GM19240 (cell line): Measurements from ENCODE around the gene NID2.

Experiments
- DNase-seq: peaks from one replicate; pipeline ENCODE4 v3.0.0; 2011; ENCODE audit warnings: low spot score; ENCODE audit not compliant: insufficient read length

NID2 gene

DNA sequence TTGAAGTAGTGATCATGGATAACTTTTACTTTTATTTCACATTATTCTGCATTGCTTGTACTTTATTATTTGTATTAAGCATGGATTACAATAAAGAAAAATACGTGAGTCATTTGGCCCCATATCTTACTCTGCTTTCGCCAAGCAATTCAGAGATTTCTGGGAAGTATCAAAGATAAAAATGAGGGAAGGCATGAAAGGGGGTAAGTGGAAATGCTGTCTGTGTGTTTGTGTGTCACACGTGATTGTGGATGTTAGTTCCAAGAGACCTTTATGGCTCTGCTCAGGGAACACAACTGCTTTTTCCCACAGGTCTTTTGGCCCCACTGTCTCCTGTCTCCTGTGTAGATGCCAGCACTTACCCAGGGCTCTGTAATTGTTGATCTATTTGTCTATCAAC is 10.5 kb downstream of the NID2 start:
- no peak for DNase-seq

DNA sequence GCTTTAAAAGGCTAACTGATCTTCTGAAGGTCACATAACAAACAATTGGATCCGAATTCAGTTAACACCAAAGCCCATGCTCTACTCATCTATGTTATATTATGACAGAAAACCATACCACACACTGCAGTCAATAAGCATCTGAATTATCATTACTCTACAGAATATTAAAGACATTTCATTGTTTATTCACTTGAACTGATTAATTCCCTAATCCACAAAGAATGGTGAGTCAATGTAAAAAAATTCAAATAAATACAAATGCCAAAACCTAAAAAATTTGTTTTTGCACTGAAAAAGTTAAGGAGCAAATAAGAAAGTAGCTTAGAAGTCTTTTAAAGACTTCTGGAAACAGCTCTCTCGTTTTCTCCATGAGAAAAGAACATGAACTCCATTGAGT is 13.7 kb downstream of the NID2 start:
- DNase-seq, result no peak

DNA sequence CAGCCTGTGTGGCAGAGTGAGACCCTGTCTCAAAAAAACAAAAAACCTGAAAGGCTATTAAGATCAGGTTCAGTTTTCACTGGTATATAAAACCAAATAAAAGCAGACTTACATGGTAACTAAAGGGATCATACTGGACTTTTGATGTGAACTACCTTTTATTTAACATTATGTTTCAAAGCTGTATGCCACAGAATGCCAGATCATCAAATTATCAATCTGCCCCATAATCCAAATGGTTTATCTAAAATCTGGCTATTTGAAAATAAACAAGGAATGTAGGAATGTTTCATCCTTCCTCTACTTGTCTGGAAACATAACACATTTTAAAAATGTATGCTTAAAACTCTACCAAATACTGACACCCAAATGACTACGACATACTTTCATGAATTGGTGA is 14.2 kb downstream of the NID2 start:
- no peak for DNase-seq

DNA sequence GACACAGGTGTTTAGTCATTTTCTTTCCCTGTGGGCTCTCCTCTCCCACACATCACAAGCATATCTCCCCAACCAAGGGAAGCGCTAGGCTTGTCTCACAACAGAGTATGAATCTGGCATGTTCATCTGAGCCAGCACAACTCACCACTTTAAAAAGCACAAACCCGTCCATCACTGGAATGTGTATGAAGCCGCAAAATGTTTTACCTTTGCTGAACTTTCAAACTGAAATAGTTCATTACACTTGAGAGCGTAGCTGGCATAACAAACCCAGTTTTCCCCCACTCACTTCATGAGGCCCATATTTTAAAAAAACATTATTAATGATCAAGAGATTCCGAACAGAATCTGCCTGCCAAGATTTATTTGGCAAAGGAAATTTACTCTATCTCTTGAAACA is 15.8 kb downstream of the NID2 start:
- no peak for DNase-seq

DNA sequence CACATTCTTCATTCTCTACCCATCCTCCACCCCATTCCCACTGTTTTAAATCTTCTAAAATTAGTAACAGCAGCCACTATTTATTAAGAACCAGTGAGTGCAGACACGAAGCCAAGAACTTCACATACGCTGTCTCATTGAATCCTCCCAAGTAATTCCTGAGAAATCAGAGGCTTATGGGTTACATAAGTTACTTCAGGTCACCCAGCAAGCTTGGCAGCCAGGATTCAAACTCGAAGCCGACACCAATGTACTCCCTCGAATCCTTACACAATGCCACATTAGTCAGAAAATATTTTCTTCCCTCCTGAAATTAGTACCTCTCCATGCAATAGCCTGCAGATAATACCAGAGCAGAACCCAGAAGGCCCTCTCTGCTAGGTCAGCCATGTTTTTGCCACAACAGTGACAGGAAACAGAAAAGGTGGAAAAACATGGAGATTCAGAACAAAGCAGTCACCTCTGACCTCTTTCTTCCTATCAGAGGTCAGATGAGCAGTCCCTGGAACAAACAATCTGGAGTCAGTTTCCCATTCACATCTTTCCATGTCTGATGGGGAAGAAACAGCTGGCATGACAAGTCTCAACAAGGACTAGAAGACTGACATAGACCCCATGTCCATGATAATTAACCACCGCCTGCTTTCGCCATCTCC is 16.4 kb downstream of the NID2 start:
- no peak for DNase-seq

DNA sequence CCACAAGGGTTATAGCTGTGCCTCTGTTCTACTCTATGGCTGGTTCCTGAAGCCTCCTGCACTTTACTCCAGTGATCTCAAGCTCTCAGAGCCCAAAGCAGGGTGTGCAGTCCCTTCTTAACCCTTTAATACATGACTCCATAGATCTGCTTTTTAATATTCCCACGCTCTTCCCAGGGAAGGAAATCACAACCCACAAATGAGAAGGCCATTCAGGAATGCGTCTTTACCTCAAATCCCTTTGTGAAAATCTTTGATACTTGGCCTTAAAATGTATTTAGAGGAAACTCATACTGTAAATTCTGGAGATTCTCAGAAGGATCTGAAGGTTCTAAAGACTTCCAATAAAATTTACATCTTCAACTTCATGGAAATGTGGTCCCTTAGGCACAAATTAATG is 17.0 kb downstream of the NID2 start:
- no peak for DNase-seq

DNA sequence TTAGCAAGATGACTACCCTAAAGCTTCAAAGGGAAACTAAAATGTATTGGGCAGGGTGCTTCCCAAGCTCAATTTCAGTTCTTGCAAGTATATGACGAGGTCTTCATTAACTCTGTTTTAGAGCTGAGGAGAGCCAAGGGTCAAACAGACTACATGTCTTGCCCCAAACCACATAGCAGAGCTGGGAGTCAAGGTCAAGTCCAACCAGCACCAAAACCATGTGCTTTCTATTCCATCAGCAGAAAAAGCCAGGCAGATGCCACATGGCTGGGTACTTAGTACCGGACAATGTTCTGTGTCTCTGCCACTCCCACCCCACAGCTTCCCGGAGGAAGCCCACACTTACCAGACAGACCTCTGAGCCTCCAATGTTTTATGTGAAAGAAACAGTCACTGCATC is 17.6 kb downstream of the NID2 start:
- no peak for DNase-seq

DNA sequence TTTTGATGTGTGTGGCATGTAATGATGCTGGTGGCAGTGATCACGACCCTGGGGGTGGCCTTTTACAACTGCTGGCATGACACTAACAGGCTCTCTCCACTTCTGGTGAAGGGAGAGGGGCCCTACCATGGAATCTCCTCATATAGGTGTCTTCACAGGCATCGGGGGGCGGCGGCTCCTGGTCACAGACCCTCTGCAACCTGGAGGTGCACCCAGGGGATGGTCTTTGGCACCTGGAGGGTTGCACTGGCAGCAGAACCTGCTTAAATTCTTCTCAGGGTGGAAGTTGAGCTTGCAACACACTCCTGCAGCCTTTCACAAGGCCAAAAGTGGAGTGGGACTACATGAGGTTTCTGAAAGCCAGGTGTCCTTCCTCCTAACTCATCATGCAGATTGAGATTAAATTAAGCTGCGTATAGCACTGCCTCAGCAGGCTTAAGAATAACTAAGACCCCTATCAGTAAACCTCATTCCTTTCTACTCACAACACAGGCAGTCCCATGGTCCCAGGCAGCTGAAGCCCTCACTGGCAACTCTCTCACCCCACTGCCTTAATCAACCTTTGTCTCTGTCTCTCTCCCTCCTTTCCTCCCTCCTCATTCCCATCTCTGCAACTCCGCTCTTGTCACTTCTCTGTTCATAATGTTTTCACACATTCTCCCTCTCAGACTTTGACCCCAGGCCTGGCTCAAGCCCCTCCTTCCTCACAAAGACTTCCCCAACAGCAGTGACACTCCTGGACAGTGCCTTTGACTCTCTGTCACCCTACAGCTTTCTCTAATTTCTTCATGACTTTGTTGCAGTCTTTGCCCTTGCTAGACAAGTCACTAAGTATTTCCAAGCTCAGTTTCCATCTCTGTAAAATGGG is 18.9 kb downstream of the NID2 start:
- DNase-seq, result no peak

DNA sequence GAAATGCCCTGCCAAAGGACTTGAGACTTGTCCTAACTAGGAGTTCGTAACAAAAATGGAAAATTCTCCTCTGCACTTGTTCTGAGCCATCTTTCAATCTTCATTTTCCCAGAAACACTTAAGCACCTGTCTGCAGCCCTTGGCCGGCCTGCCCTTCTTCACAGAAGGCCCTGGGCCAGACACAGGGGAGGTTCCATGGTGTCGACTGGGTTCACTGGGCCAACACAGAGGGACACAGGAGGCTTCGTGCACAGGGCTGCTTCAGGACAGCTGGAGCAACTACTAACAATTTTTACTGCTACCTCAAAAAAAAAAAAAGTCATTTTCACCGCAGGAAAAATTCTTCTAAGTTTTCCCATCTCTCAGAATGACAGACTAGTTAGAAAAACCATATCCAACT is 19.6 kb downstream of the NID2 start:
- DNase-seq, result no peak

DNA sequence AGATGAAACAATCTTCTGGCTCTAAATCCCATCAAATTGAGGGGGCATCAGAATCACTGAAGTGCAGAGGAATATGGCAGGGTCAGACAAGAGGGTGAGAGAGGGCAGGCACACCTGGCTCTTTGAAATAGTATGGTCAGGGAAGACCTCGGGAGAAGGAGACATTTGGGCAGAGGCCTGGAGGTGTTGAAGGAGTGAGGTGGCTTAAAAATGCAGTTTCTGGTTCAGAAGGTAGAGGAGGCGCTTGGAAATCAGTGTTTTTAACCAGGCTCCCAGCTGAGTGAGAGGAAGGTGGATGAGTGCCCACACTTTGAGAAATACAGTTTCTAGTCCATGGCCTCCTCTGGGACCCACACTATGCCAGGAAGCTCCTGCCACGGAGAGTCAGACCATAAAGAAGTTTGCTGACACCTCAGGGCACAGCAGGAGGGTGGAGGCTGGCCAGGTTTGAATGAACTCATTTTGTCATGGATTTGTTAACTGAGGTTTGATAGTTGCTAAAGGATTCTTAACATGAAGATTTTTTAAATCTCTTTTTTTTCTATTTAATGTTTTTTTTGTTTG is 20.1 kb downstream of the NID2 start:
- no peak for DNase-seq

DNA sequence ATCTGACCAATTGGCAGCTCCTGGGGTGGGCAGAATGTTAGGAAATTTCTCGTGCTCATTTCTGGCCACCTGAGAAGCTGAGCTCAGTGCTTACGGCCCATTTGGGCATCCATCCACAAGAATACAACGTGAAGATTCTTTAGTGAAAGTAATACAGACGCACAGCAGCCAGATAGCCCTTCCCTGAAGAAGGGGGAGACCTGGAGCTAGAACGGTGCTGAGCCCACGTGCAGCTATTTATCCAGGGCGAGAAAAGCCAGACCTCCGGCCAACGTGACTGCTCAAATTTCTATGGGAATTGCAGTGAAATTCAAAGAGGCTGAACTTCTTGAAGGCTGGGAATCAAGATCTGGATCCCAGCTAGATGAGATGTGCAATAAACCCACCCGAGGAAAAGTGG is 20.7 kb downstream of the NID2 start:
- DNase-seq, result no peak

DNA sequence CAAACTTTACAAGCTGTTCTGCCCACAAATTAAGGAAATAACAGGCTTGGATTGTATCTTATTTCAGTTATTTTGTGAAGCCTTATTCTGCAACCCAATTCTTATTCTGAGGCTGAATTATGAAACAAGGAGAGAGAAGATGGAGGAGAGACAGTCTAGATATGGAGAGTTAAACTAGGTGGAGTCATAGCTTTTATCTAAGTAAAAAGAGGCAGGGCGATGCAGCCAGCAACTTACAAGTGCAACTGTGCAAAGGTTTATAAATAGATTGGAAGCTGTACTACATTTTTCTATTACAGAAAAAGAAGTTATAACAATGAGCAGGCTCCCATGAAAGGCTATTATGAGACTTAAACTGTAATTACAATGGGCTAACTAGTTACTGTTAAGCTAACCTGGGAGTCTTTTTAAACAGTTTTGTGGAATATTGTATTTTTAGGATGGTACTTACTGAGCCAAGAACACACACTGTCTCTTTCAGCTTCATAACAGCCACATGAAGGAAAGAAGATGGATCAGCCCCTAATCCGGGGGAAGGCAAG is 22.4 kb downstream of the NID2 start:
- DNase-seq, result no peak

DNA sequence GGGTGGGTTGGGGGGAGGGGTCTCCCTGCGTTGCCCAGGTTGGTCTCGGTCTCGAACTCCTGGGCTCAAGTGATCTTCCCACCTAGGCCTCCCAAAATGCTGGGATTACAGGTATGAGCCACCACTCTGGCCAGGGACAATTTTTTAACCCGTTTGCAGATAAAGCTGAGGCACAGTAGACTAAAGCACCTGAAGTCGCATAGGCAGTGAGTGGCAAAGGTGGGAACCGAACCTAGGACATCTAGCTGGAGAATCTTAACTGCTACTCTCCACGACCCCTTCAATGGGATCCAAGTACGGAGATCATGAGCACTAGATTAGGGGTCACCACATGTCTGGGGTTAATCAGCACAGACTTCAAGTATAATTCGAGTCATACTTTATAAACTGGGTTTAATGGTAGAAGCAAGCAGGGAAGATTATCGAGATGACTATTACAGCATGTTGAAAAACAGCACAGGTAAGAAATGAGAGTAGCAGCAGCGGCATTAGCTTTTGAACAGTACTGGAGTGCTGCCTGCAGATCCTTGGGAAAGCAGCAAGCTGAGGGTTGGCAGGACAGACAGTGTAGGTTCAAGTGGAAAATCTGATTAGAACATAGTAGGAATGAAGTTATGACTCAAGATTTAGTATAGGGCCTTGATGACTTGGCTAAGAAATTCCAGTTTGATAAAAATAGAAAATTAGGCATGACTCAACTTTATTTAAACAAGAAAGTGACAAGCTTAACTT is 23.9 kb downstream of the NID2 start:
- DNase-seq, result no peak

DNA sequence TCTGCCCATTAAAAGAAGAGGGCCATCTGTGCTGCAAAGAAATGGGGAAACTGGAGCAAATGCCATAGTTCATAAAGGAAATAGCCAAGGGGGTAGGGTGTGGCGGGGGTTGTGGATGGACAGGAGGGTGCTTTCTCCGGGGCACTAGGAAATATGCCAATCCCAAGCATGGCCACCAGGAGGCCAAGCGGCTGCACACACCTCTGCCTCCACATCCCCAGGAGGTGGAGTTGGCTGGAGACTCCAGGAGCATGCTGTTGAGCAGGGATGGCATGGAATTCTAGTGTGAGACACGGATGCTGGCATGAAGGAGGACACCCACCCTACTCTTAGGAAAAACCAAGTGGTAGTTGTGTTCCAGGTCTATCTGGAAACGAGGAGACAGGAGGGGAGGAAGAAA is 25.2 kb downstream of the NID2 start:
- DNase-seq, result peak; percentile 27

DNA sequence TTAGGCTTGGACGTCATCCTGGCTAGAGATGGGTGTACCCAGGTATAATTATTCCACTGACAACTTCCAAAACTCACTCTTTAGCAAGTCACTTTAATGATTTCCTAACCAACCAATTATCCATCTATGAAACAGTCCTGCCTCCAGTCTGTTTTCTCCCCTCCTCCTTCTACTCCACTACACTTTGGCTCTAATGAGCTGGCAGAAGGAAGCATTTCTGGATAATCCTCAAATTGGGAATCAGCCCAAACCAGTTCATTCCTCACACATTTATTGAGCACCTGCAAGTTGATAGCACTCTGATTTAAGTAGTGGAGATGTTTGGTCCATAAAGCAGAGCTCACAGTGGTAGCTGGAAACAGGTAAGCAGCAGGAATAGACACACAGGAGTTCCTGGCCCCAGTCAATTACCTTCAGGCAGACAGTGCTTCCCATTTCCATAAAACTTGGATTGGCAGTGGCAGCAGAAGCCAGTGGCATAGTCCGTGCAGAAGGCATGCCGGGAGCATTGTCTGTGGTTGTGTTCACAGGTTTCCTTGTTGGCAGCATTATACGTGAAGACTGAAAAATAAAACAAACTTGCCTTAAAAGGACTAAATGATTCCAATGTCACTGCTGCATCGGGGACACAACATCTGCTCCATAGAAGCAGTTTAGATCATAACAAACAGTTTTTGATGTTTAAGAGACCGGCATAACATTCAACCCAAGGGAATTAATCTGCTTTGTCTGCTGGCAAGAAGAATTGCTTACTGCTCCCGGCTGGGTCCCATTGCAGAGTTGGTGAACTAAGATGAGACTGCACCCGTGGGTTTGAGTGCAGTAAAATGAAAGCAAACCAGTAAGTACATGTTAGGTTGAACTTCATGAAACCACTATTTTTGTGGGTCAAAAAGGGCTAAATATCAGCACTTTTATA is 26.2 kb downstream of the NID2 start:
- no peak for DNase-seq

DNA sequence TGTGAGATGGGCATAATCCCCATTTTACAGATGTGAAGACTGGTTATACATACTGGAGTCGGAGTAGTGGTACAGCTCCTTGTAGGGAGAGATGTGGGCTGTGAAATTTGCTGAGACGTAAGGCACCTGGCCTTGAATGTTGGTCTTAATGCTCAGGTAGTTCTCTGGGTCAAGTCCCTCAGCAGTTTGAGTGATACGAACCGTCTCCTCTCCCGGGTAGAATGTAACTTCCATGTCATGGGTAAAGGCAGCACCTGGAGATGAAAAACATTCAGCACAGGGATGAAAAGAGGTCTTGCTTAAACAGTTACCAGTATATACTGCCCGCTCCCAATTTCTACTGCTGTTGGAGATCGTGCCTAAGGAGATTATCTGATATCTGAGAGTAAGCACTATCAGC is 28.3 kb downstream of the NID2 start:
- no peak for DNase-seq

DNA sequence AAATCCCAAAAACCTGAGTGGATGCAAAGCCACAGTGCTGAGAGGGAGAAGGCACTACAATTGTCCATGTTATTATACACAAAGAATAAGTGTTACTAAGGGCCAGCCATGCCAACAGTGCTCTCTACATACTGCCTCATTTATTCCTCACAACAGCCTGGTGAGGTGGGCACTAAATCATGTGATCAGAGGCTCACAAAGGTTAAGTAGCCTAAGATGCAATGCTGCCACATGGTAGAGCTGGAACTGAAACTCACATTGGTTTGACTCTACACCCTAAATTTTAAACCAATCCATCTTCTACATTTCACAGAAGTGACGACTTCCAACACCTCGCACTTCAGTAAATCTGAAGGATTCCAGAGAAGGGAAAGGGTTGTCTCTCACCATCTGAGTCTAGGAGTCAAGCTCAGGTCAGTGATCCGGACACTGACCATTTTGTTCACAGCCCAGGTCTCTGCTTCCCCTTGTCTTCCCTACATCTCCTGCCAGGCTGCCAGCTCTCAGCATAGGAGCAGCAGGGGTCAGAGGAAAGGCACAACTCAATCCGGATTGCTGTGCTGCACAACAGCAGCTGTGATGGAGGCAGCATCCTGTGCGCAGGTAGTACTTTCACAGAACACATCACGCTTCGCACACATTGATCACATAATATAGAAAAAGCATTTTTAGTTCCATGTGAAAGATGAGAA is 29.6 kb downstream of the NID2 start:
- DNase-seq, result no peak

DNA sequence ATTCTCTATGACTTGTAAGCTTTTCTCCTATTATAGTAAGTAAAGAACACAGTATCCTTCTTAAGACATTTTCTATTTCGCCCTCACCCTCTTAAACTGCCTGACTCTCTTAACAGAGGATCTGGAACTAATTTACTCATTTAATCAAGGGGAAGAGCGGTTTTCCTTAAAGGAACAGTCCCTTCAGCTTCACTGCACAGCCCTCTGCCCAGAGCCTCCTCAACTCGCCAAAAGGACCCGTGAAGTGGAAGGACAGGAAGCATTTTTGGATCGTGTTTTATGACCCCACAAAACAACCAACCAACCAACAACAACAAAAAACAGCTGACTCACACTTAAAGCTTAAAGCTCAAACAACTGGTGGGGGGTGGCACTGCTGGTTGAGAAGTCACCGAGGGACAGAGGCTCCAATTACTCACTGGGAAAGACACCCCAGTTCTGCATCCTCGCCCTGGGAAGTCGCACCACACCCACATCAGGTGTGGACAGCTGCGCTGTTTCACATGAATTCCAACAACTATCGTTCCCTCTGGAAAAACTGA is 35.7 kb downstream of the NID2 start:
- no peak for DNase-seq

DNA sequence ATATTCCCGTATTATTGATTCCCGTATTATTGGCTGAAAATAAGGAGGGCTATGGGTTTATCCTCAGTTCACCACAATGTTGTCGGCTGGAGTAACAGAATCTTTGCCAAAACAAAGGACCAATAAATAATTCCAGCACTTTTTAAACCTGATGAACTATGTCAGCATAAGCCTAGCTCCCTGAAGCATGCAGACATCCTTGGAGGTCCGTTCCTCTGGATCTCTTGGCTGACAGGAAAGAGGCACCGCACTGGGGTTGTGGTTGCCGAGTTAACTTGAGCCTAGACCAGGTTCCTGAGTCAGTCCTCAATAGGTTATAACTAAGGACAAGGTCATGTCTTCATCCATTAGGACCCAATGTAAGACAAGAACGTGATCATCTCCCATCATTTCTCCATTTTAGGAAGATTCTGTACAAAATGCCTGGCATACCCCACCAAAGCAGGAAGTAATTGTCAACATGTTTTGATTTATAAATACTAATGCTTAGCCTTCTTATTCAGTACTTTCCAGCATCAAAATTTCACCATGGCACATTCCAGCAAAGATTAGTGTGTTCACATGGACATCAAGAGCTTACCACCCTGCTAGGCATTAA is 36.6 kb downstream of the NID2 start:
- no peak for DNase-seq
